Lung (tissue), 12 donors: ENCODE data around the gene ITPR1. TPM values are rescaled to one million over a fixed set of nuclear protein-coding genes. Genes with fewer than 3 reads are reported as not detected.

Experiments used
- ATAC-seq: fragments of 200-7000 bp; cut with Tn5 transposase; one replicate; pipeline ENCODE4 v1.9.1; 2020; ENCODE audit warnings: moderate number of reproducible peaks; ENCODE audit not compliant: insufficient read depth, low FRiP score
- DNase-seq, 3 donors: peaks; one replicate each; pipeline ENCODE4 v3.0.0-alpha.2; 2013 to 2017
- H3K27ac ChIP-seq, 2 donors: one replicate each; pipeline ENCODE4 v1.5.1; 2013; ENCODE audit warnings: mild to moderate bottlenecking in 2 of 2, moderate library complexity in 2 of 2, control low read depth in 1 of 2, inconsistent platforms in 1 of 2, low read depth in 1 of 2, low read length in 1 of 2
- H3K27me3 ChIP-seq, 3 donors: one replicate each; pipeline ENCODE4 v1.5.1; 2013; ENCODE audit warnings: low read length in 2 of 3; ENCODE audit not compliant: control insufficient read depth in 3 of 3, insufficient read depth in 3 of 3
- H3K36me3 ChIP-seq, 4 donors: one replicate each; pipeline ENCODE4 v1.5.1; 2013; ENCODE audit warnings: low read length in 4 of 4, mild to moderate bottlenecking in 1 of 4, moderate library complexity in 1 of 4; ENCODE audit not compliant: control insufficient read depth in 4 of 4, insufficient read depth in 4 of 4
- H3K4me1 ChIP-seq, 5 donors: one replicate each; pipeline ENCODE4 v1.5.1; 2013; ENCODE audit warnings: low read length in 5 of 5, mild to moderate bottlenecking in 2 of 5, moderate library complexity in 1 of 5; ENCODE audit not compliant: control insufficient read depth in 5 of 5, insufficient read depth in 5 of 5
- H3K4me3 ChIP-seq: one replicate; pipeline ENCODE4 v1.5.1; 2013; ENCODE audit warnings: mild to moderate bottlenecking, control low read depth, moderate library complexity
- H3K9ac ChIP-seq, 2 donors: one replicate each; pipeline ENCODE4 v1.5.1; 2013; ENCODE audit warnings: low read length in 2 of 2, control low read depth in 1 of 2; ENCODE audit not compliant: insufficient read depth in 1 of 2
- H3K9me3 ChIP-seq, 4 donors: one replicate each; pipeline ENCODE4 v1.5.1; 2013; ENCODE audit warnings: low read length in 3 of 4, mild to moderate bottlenecking in 1 of 4, moderate library complexity in 1 of 4; ENCODE audit not compliant: control insufficient read depth in 4 of 4, insufficient read depth in 3 of 4
- CTCF ChIP-seq: IDR thresholded peaks from 2 replicates; pipeline ENCODE4 v1.5.1; 2012; ENCODE audit warnings: mild to moderate bottlenecking; ENCODE audit errors: control extremely low read depth, extremely low read depth
- whole genome bisulfite sequencing, 2 donors: extraction: QIAGEN DNeasy Blood & Tissue Kit; methylation state at CpG; one replicate each; pipeline ENCODE4 v1.1.7; 2013; 5-methylcytosine and 5-hydroxymethylcytosine counted together
- polyA plus RNA-seq, 2 donors: library from polyadenylated mRNA; stranded (reverse); fragments of 200-250 nt; gene quantifications; one replicate each; pipeline ENCODE4 v1.2.1, GENCODE V29; 2013
- total RNA-seq, 2 donors: library from RNA; depleted of rRNA in 1 of 2; stranded (reverse); fragments of >200 nt in 1 of 2; gene quantifications; one replicate each; pipeline ENCODE4 v1.2.1, GENCODE V29; 2014 to 2021
- donor health status: control.
- donor health status: control.
- donor health status: Bipolar disorder and iron deficiency.
- donor health status: healthy.
- donor health status: DM: yes; HTN: yes; CAD: no.

Gene ITPR1
- total and polyA plus RNA-seq, 4 donors: 12.4 to 152 (median 44.1) TPM

- H3K4me3 ChIP-seq: no peak overlapping the region
- WGBS, 2 donors: 64 to 86% methylated on average over 2 of the region's 2 CpGs
- no peak overlapping the region for H3K9ac ChIP-seq
- peaks cover 0 to 16% (median 8%) of the 10 kb centered on the region in 4 donors for H3K36me3 ChIP-seq
- H3K27ac ChIP-seq: no peak overlapping the region
- DNase-seq (peak in 2 of 3 donors; percentile 2 to 16), ATAC-seq (no peak)
- H3K27me3 ChIP-seq: no peaks in the 10 kb centered on the region
- H3K9me3 ChIP-seq: no peaks in the 10 kb centered on the region
- no peak for TF ChIP-seq CTCF
- H3K4me1 ChIP-seq: peaks cover 0 to 3% (median 0%) of the 10 kb centered on the region in 5 donors
Observed at GRCh38 chr3:4637265-4637664, 144.1 kb downstream of the ITPR1 start.

- Histone ChIP-seq H3K9ac (no peak overlapping the region), H3K9me3 (no peaks in the 10 kb centered on the region), H3K36me3 (peaks cover 10 to 38% (median 21%) of the 10 kb centered on the region in 4 donors), H3K4me3 (no peak overlapping the region), H3K27me3 (no peaks in the 10 kb centered on the region), H3K27ac (no peak overlapping the region), H3K4me1 (peaks cover 0 to 5% (median 0%) of the 10 kb centered on the region in 5 donors)
- no peak for ATAC-seq
- TF ChIP-seq CTCF: no peak
- DNase-seq: no peak
- WGBS, 2 donors: 91 to 93% methylated on average over 9 of the region's 9 CpGs
Observed at GRCh38 chr3:4641863-4642563, 148.9 kb downstream of the ITPR1 start.

GRCh38 chr3:4642611-4643010 is 149.5 kb downstream of the ITPR1 start:
- ATAC-seq (no peak), DNase-seq (no peak)
- WGBS, 2 donors: 92% methylated on average over 8 of the region's 8 CpGs
- H3K4me1 ChIP-seq: peaks cover 0 to 5% (median 0%) of the 10 kb centered on the region in 5 donors
- no peak overlapping the region for H3K4me3 ChIP-seq
- H3K27me3 ChIP-seq: no peaks in the 10 kb centered on the region
- no peak for TF ChIP-seq CTCF
- H3K27ac ChIP-seq: no peak overlapping the region
- peaks cover 13 to 43% (median 22%) of the 10 kb centered on the region in 4 donors for H3K36me3 ChIP-seq
- no peak overlapping the region for H3K9ac ChIP-seq
- no peaks in the 10 kb centered on the region for H3K9me3 ChIP-seq
